Urothelium cell line (cell line): ENCODE data around the gene PDE3A.
"Not testable (repeated sequence)": the region's sequence is repeated elsewhere in the genome, so short reads cannot be mapped to it uniquely, and the experiment has no call there.

Experiments
- DNase-seq: peaks from one replicate; pipeline ENCODE4 v3.0.0; 2011; ENCODE audit warnings: low spot score, mixed read lengths
- FAIRE-seq: peaks from 2 replicates; lab custom pipeline; 2011; peaks lifted over from hg19 to GRCh38; lab: Jason Lieb, UNC

Gene PDE3A

GRCh38 chr12:20593611-20594010 is 225.3 kb downstream of the PDE3A start:
- no peak for FAIRE-seq
- no peak for DNase-seq

GRCh38 chr12:20596061-20596460 is 227.7 kb downstream of the PDE3A start:
- no peak for DNase-seq
- FAIRE-seq: no peak

GRCh38 chr12:20599757-20600156 is 231.4 kb downstream of the PDE3A start:
- DNase-seq (no peak), FAIRE-seq (no peak)

DNA sequence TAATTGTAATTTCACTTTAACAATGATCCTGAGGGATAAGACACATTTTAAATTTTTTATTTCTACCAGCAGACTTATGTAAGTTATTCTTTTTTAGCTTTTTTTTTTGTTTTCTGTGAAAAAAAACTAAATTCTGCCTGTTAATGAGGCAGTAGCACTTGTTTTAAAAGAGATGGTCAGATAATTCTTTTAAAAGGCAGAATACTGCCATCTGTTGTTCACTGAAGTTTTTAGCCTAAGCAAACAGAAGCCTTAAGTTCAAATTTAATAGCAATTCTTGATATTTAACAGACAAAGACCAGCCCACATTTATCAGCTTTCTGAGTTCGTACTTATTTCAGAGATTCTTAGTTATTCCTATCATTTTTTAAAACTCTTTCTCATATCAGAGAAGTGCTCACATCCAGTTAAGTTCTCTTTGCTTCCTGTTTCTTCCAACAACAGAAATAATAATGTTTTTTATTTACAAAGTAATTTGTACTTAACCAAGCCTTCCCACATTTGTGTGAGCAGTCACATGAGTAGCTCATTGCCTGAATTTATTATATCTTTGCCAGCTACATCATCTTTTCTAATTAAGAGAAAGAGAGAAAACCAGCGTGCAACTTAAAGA is 233.4 kb downstream of the PDE3A start:
- FAIRE-seq: no peak
- DNase-seq: peak; percentile 7

DNA sequence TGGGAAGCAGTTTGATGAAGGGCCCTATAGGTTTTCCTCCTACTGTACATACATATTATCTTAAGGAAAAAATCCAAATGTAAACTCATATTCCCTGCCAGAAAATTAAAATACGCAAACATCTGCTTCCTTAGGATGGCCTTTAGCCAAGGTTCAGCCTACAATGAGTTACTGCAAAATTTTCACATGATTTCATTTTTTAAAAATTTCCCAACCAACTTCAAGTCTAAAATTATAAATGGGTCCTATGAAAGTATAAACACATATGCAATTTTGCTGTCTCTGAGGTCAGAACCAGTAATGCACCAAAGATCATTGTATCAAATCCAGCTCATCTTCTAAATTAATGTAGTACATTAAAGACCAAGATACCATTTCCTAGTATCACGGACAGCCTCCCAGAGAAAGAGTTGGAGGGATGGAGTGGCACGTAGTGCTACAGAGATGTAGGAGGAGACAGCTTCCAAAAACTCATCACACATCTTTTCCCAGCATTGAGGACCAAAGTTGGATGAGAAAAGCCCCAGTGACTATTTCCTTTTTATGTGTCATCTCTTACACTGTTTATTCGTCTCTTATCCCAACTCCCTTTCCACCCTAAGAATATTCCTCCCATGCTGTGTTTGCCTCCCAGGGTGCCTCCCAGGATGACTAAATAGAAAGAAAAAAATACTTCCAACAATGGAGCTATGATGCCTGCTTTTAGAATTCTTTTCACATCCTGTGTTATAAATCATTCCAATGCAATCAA is 234.5 kb downstream of the PDE3A start:
- FAIRE-seq (no peak), DNase-seq (no peak)

DNA sequence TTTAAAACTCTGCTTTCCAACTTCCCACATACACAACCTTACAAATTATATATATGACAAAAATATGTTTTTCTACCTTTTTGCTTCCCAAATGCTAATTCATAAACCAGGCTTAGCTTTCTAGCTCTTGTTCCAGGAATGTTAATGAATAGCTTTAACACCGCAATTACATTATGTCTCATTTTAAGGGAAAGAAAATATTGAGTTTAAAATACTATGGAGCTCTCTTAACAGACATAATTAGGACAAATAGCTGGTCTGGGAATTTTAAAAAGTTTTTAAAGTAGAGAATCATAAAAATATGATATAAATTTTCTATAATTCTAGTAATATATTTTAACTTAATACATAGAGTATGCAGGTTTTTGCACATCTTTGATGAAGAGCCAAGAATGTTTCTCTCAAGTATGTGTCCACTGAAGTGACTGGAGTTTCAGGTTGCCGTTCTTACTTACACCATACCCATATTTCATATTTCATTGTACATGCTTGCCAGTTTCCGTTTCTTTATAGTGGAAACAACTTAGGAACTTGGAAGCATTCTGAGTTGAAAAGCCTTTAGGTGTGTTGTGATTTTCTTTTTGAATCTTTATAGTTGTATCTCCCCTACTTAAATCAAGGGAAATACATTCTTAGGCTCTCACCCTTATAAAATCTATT is 236.2 kb downstream of the PDE3A start:
- no peak for FAIRE-seq
- DNase-seq: no peak

GRCh38 chr12:20615020-20615419 is 246.7 kb downstream of the PDE3A start:
- not testable (repeated sequence) for DNase-seq, FAIRE-seq

GRCh38 chr12:20616093-20616492 is 247.8 kb downstream of the PDE3A start:
- FAIRE-seq: no peak
- DNase-seq: no peak

DNA sequence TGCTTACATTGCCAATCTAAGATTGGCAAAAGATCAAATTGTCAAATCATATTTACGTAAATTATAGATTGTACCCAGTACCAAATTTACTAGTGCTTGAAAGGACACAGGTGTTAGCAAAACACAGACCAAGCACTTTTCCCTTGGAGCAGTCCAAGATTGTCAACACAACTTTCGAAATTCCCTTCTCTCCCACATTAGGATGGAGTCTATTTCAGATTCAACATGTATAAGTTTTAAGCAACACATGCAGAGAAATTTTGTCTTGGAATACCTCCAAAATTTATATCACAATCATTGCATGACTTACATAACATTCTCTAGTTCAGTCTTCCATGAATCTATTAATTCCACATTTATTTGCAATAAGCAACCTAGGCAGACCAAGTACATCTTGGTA is 251.9 kb downstream of the PDE3A start:
- no peak for FAIRE-seq

GRCh38 chr12:20624718-20625117 is 256.4 kb downstream of the PDE3A start:
- DNase-seq: peak; percentile 31

More for the DNA sequence above, 251.9 kb downstream of the PDE3A start:
- DNase-seq: no peak

GRCh38 chr12:20625531-20625930 is 257.2 kb downstream of the PDE3A start:
- FAIRE-seq (no peak), DNase-seq (no peak)

More at GRCh38 chr12:20624718-20625117, 256.4 kb downstream of the PDE3A start:
- FAIRE-seq: no peak

- DNase-seq (no peak), FAIRE-seq (no peak)
These were observed 258.8 kb downstream of the PDE3A start for GRCh38 chr12:20627001-20627588.

DNA sequence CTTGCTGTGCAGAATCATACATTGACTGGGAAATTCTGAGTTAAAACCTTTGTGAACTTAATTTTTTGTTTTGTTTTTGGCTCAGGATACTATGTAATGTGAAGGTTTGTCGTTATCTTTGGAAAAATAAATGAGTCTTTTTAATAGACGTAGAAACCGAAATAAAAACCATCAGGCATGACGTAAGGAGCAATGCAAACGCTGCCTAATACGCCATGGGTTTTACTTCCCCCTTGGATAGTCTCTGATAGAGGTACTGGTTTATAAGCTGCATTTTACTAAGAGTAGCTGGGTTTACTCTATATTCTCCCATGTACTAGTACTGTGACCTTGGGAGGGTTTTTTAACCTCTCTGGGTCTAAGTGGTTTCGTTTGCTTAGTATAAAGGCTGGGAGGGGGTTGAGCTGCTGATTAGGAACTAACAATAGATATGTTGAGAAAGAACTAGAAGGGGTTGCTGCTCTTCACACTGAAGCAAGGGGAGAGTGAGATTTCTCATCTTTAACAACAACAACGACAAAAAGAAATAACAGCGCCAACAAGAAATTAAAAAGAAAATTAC is 260.0 kb downstream of the PDE3A start:
- FAIRE-seq: no peak
- DNase-seq: no peak

- FAIRE-seq: no peak
These were observed 260.7 kb downstream of the PDE3A start for GRCh38 chr12:20628999-20629398.

GRCh38 chr12:20629414-20630156 is 261.2 kb downstream of the PDE3A start:
- peak; percentile 83 for DNase-seq
- no peak for FAIRE-seq

More at GRCh38 chr12:20628999-20629398, 260.7 kb downstream of the PDE3A start:
- DNase-seq: no peak

GRCh38 chr12:20631711-20632110 is 263.4 kb downstream of the PDE3A start:
- FAIRE-seq (no peak), DNase-seq (no peak)

GRCh38 chr12:20641106-20641505 is 272.8 kb downstream of the PDE3A start:
- no peak for DNase-seq
- FAIRE-seq: no peak

DNA sequence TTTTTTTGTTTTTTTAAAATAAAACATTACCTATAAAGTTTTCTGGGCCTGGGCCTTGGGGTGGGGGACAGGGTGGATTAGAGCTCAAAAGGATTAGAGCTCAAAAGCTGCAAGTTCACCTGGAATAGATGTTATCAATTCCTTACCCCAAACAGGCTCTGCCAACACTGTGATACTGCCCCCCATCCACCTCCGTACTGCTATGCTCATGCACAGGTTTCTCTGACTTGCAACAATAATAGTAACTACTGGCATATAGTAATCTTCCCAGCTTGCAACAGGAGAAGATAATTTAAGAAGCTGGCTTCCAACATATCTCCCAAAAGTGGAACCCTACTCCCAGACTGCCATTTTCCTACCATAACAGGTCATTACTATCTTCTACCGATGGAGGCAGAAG is 275.5 kb downstream of the PDE3A start:
- FAIRE-seq (no peak), DNase-seq (no peak)

GRCh38 chr12:20646239-20646827 is 278.0 kb downstream of the PDE3A start:
- peak; percentile 35 for DNase-seq
- peak; percentile 65 for FAIRE-seq

DNA sequence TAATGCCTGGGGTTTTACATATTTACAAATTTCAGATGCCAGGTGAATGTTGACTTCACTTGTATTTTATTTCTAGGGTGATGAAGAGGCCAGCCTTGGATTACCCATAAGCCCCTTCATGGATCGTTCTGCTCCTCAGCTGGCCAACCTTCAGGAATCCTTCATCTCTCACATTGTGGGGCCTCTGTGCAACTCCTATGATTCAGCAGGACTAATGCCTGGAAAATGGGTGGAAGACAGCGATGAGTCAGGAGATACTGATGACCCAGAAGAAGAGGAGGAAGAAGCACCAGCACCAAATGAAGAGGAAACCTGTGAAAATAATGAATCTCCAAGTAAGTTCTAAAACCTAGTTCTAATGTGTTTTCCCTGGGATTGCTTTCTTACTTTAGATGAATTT is 285.5 kb downstream of the PDE3A start:
- DNase-seq (peak; percentile 7), FAIRE-seq (no peak)
